ENCODE results near the gene CLEC4E. TPM values are rescaled to one million over a fixed set of nuclear protein-coding genes. Genes with fewer than 3 reads are reported as not detected.
"Not testable (repeated sequence)": the region's sequence is repeated elsewhere in the genome, so short reads cannot be mapped to it uniquely, and the experiment has no call there.

Gene CLEC4E
- total RNA-seq, 1 experiment from 2014 or later: not detected

DNA sequence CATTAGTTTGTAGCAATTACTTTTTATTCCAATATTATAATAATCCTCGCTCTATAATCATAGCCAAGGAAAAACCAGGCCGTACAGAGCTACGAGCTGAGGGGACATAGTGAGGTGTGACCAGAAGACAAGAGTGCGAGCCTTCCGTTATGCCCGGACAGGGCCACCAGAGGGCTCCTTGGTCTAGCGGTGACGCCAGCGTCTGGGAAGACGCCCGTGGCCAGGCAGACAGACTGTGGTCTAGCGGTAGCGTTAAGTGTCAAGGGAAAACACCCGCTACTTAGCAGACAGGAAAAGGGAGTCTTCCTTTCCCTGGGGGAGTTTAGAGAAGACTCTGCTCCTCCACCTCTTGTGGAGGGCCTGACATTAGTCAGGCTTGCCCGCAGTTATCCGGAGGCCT lies 2.9 kb downstream of the CLEC4E start:
- not testable (repeated sequence) for DNase-seq (ENCODE audit: low read depth)

DNA sequence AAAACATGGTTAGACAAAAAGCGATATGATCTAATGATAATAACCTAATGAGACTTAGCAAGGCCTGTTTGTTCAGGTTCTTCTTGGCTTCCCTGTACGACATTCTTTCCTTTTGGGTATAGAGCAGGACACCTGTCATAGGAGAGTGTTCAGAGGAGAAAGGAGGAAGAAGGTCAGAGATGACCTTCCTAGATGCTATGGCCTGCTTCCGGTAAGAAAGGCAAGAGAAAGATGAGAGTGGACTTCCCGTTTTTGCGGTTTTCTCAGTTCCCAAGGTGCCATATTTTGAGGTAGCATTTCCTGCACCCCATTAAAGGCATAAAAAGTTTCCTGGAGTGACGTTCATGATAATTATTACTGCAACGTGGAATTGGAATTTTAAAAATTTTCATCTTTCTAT lies 8.7 kb downstream of the CLEC4E start:
- DNase-seq (ENCODE audit: low read depth): no peak

GRCh38 chr12:8527250-8528130 lies 13.2 kb downstream of the CLEC4E start:
- DNase-seq (ENCODE audit: low read depth): no peak

GRCh38 chr12:8519171-8519570 lies 21.5 kb downstream of the CLEC4E start:
- no peak for DNase-seq (ENCODE audit: low read depth)

DNA sequence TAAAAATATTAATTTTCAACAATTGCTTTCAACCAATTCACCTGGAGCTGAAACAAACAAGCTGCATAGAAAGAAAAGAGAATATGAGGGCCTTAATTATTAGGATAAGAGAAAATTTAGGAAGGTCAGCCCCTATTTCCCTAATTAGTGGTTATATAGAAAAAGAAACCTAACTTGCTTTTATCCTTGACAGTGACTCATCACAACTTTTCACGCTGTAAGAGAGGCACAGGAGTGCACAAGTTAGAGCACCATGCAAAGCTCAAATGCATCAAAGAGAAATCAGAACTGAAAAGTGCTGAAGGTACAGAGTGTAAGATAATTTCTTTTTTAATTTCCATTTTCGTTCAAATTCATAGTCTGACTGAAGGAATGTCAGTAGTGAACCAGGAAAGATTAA lies 22.7 kb downstream of the CLEC4E start:
- no peak for DNase-seq (ENCODE audit: low read depth)

- DNase-seq (ENCODE audit: low read depth): no peak
Measured at GRCh38 chr12:8513256-8513655, 27.4 kb downstream of the CLEC4E start, which contains the start of gene CLEC4D. Gene CLEC4D (plus strand): TSS chr12:8513503. CDS start chr12:8513733, 230 bp downstream.

- no peak for DNase-seq (ENCODE audit: low read depth)
Measured at GRCh38 chr12:8508910-8509841, 31.5 kb downstream of the CLEC4E start.

DNA sequence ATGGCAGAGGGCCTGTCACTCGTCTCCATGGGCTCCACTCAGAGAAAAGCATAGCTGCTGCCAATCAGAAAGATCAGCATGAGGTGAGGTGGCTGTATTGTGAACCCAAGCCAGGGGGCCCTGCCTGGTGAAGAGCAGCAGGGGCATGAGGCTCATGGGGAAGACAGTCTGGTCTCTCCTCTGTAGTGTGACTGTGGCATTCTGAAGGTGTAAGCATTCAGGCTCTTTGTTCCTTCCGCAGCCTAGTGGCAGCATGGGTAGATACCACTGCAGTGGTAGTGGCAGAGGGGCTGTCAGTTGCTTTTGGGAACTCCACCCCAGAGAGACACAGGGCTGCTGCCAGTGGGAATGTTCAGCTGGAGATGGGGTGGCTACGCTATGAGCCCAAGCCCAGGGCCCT lies 32.5 kb downstream of the CLEC4E start:
- no peak for DNase-seq (ENCODE audit: low read depth)

- DNase-seq (ENCODE audit: low read depth): no peak
Measured at GRCh38 chr12:8507596-8507995, 33.1 kb downstream of the CLEC4E start.

DNA sequence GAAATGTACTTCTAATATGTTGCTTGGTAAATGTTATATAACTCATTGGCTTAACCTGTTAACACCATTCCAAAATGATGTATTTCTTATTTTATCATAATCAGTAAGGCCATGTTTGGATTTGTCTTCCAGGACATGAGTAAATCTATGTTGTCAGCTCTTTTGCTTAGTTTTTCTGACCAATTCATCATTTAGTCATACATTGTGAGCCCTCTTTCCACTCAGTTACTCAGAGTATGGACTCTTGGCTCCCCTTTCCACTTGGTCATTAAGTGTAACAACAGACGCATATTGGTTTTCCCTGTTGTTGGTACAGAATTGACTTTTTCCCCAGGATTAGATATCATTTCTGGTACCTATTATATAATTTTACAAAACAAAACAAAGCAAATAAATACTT lies 36.4 kb downstream of the CLEC4E start:
- DNase-seq (ENCODE audit: low read depth): no peak

DNA sequence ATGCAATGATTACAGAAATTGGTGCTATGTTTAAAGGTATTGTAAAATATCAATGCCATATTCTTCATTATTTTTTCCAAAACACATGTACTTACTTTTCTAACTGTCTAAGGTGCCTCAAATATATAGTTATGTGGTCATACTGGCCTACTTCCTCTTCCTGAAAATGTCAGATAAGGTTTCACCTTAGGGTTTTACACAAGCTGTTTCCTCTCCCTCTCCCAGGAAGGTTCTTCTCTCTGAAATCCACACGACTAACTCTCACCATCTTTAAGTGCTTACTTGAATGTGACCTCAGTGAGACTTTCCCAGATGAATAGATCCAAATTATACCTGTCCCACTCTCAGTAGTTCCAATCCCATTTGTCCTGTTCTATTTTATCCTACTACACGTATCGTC lies 39.0 kb downstream of the CLEC4E start:
- no peak for DNase-seq (ENCODE audit: low read depth)

- no peak for DNase-seq (ENCODE audit: low read depth)
Measured at GRCh38 chr12:8499616-8500015, 41.1 kb downstream of the CLEC4E start.

DNA sequence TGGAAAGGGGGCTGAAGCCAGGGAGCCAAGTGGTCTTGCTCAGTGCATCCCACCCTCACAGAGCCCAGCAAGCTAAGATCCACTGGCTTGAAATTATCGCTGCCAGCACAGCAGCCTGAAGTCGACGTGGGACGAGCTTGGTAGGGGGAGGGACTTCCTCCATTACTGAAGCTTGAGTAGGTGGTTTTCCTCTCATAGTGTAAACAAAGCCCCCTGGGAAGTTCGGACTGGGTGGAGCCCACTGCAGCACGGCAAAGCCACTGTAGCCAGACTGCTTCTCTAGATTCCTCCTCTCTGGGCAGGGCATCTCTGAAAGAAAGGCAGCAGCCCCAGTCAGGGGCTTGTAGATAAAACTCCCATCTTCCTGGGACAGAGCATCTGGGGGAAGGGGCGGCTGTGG lies 44.6 kb downstream of the CLEC4E start:
- DNase-seq (ENCODE audit: low read depth): not testable (repeated sequence)

GRCh38 chr12:8495671-8496070 lies 45.0 kb downstream of the CLEC4E start:
- not testable (repeated sequence) for DNase-seq (ENCODE audit: low read depth)

GRCh38 chr12:8493084-8493483 lies 47.6 kb downstream of the CLEC4E start:
- DNase-seq (ENCODE audit: low read depth): no peak

- DNase-seq (ENCODE audit: low read depth): no peak
Measured at GRCh38 chr12:8491646-8492530, 48.8 kb downstream of the CLEC4E start.

Other genes with a start within 250 kb of the CLEC4E start
- gene CLEC6A, start 84.9 kb downstream of the CLEC4E start, total RNA-seq (2014; rRNA removed): not detected in 2 replicates
- gene CLEC4D, start 27.4 kb downstream of the CLEC4E start, total RNA-seq (2014; rRNA removed): not detected in 2 replicates
- gene AICDA, start 72.0 kb upstream of the CLEC4E start, total RNA-seq (2014; rRNA removed): not detected in 2 replicates
- gene MFAP5, start 121.9 kb upstream of the CLEC4E start, total RNA-seq (2014; rRNA removed): 22.7 and 25.8 TPM in 2 replicates
- gene RIMKLB, start 157.1 kb upstream of the CLEC4E start, total RNA-seq (2014; rRNA removed): 15.7 and 20.0 TPM in 2 replicates